Keratinocyte (primary cell): Measurements from ENCODE around the gene CDH12. TPM values are rescaled to one million over a fixed set of nuclear protein-coding genes. Genes with fewer than 3 reads are reported as not detected.

Experiments used
- DNase-seq: peaks from one replicate; pipeline ENCODE4 v3.0.0-alpha.2; 2011; ENCODE audit warnings: low read depth, missing footprints, low spot score
- FAIRE-seq: peaks from 2 replicates; lab custom pipeline; 2011; peaks lifted over from hg19 to GRCh38; lab: Jason Lieb, UNC
- H2AFZ ChIP-seq: 2 replicates; pipeline ENCODE4 v1.6.0; 2012; ENCODE audit warnings: low read length, control low read depth, inconsistent platforms; ENCODE audit not compliant: control insufficient read depth
- H3K27ac ChIP-seq: 2 replicates; pipeline ENCODE4 v1.5.1; 2011; ENCODE audit warnings: low read length; ENCODE audit not compliant: control insufficient read depth, insufficient read depth
- H3K27me3 ChIP-seq: 3 replicates; pipeline ENCODE4 v1.6.0; 2011; ENCODE audit warnings: low read length; ENCODE audit not compliant: control insufficient read depth, insufficient read depth; ENCODE audit errors: extremely low read depth
- H3K36me3 ChIP-seq, 2 experiments: 2 replicates in 1 of 2; 3 replicates in 1 of 2; pipeline ENCODE4 v1.5.1; 2011; ENCODE audit warnings: low read length in 2 of 2, mild to moderate bottlenecking in 1 of 2; ENCODE audit not compliant: control insufficient read depth in 2 of 2, insufficient read depth in 2 of 2; ENCODE audit errors: extremely low read depth in 1 of 2
- H3K4me1 ChIP-seq: 3 replicates; pipeline ENCODE4 v1.5.1; 2011; ENCODE audit warnings: low read length; ENCODE audit not compliant: control insufficient read depth, insufficient read depth; ENCODE audit errors: extremely low read depth
- H3K4me2 ChIP-seq: 3 replicates; pipeline ENCODE4 v1.6.0; 2011; ENCODE audit warnings: low read depth, low read length; ENCODE audit not compliant: control insufficient read depth, insufficient read depth; ENCODE audit errors: extremely low read depth
- H3K4me3 ChIP-seq, 3 experiments: fragments of 200-600 bp in 1 of 3; sonication (generic) in 1 of 3; 2 replicates in 2 of 3; 3 replicates in 1 of 3; pipeline ENCODE4 v1.5.1; 2011 to 2016; ENCODE audit warnings: low read length in 3 of 3, mild to moderate bottlenecking in 3 of 3, control low read depth in 2 of 3, inconsistent platforms in 1 of 3, low read depth in 1 of 3, mixed read lengths in 1 of 3, mixed run types in 1 of 3, moderate library complexity in 1 of 3; ENCODE audit not compliant: control insufficient read depth in 2 of 3, insufficient read depth in 2 of 3; ENCODE audit errors: extremely low read depth in 1 of 3
- H3K79me2 ChIP-seq: 2 replicates; pipeline ENCODE4 v1.6.0; 2012; ENCODE audit warnings: low read length; ENCODE audit not compliant: control insufficient read depth, insufficient read depth
- H3K9ac ChIP-seq: 3 replicates; pipeline ENCODE4 v1.6.0; 2011; ENCODE audit warnings: low read length; ENCODE audit not compliant: control insufficient read depth, insufficient read depth; ENCODE audit errors: extremely low read depth
- H3K9me1 ChIP-seq: 3 replicates; pipeline ENCODE4 v1.6.0; 2011; ENCODE audit warnings: low read length; ENCODE audit not compliant: control insufficient read depth, insufficient read depth; ENCODE audit errors: extremely low read depth
- H3K9me3 ChIP-seq: 2 replicates; pipeline ENCODE4 v1.5.1; 2012; ENCODE audit warnings: low read depth, low read length; ENCODE audit not compliant: control insufficient read depth
- H4K20me1 ChIP-seq: 3 replicates; pipeline ENCODE4 v1.6.0; 2011; ENCODE audit warnings: low read length; ENCODE audit not compliant: control insufficient read depth, insufficient read depth; ENCODE audit errors: extremely low read depth
- EZH2 ChIP-seq: IDR thresholded peaks from one replicate; pipeline ENCODE4 v1.6.1; 2012; ENCODE audit warnings: inconsistent platforms, mild to moderate bottlenecking, low read length, moderate library complexity
- dilution Hi-C: fragments of 300-500 bp; cut with MboI; formaldehyde crosslinking; loops from one replicate; pipeline ENCODE4 v1.7.0; 2020; ENCODE audit warnings: low sequenced_read_pairs; ENCODE audit not compliant: extremely low pct_ligation_motif_present
- polyA plus RNA-seq, 5 experiments: library from polyadenylated mRNA; depleted of rRNA in 3 of 5; stranded (reverse) in 3 of 5; stranded (forward) in 1 of 5; unstranded in 1 of 5; fragments of >200 nt; gene quantifications; 1 replicate in 1 of 5; 2 replicates in 3 of 5; 3 replicates in 1 of 5; pipeline versions ENCODE4 v1.2.1 to v1.2.3, GENCODE V29; 2011 to 2012; ENCODE audit warnings: missing spikeins in 2 of 5, low read depth in 1 of 5, low replicate concordance in 1 of 5
- TF ChIP-seq, protein P1 (sequence below), 3 experiments: IDR thresholded peaks in 1 of 3; conservative IDR thresholded peaks in 1 of 3; optimal IDR thresholded peaks in 1 of 3; 2 replicates in 2 of 3; 3 replicates in 1 of 3; pipeline versions ENCODE3 to v1.5.1; 2011; ENCODE audit warnings: low read length in 3 of 3, mild to moderate bottlenecking in 3 of 3, moderate library complexity in 2 of 3, control low read depth in 1 of 3, inconsistent platforms in 1 of 3; ENCODE audit not compliant: insufficient read depth in 2 of 3; ENCODE audit errors: extremely low read depth in 1 of 3

CDH12 gene
- polyA plus RNA-seq, 1 donor (not counting 4 experiments of a cell fraction or from before 2014, with no cell fraction given) = not detected

DNA sequence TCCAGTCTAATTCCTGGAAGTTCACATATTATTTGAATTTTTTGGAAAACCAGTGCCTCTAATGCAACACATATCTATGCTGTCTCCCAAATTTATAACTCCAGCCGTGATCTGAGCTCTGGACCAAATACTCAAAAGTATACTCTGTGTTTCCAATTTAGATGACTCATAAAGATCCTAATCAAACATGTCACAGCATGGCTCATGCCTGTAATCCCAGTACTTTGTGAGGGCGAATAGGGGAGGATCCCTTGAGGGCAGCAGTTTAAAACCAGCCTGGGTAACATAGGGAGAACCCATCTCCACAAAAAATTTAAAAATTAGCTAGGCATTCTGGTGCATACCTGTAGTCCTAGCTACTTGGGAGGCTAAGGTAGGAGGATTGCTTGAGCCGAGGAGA is 388.0 kb downstream of the CDH12 start:
- DNase-seq = no peak
- no peak for TF ChIP-seq EZH2
- TF ChIP-seq, protein P1, sequence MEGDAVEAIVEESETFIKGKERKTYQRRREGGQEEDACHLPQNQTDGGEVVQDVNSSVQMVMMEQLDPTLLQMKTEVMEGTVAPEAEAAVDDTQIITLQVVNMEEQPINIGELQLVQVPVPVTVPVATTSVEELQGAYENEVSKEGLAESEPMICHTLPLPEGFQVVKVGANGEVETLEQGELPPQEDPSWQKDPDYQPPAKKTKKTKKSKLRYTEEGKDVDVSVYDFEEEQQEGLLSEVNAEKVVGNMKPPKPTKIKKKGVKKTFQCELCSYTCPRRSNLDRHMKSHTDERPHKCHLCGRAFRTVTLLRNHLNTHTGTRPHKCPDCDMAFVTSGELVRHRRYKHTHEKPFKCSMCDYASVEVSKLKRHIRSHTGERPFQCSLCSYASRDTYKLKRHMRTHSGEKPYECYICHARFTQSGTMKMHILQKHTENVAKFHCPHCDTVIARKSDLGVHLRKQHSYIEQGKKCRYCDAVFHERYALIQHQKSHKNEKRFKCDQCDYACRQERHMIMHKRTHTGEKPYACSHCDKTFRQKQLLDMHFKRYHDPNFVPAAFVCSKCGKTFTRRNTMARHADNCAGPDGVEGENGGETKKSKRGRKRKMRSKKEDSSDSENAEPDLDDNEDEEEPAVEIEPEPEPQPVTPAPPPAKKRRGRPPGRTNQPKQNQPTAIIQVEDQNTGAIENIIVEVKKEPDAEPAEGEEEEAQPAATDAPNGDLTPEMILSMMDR (optimal IDR thresholded peaks at IDR 0.05 in 1 of 3, IDR thresholded peaks at IDR 0.05 in 1 of 3, conservative IDR thresholded peaks at IDR 0.05 in 1 of 3; ENCODE audit: extremely low read depth in 1 of 3, insufficient read depth in 2 of 3, low read length in 3 of 3) = no peak
- no peak overlapping the region for H3K9ac ChIP-seq
- no peaks in the 10 kb centered on the region for H3K9me3 ChIP-seq
- no peaks in the 10 kb centered on the region for H3K4me1 ChIP-seq
- H3K9me1 ChIP-seq = no peaks in the 10 kb centered on the region
- no peaks in the 10 kb centered on the region for H3K79me2 ChIP-seq
- H4K20me1 ChIP-seq = no peaks in the 10 kb centered on the region
- H3K27ac ChIP-seq = no peak overlapping the region
- no peaks in the 10 kb centered on the region for H3K27me3 ChIP-seq
- dilution Hi-C loops = no loop called here
- peak; percentile 48 for FAIRE-seq
- no peaks in the 10 kb centered on the region for H3K36me3 ChIP-seq
- H2AFZ ChIP-seq = no peak overlapping the region
- H3K4me2 ChIP-seq = no peak overlapping the region
- H3K4me3 ChIP-seq = no peak overlapping the region

DNA sequence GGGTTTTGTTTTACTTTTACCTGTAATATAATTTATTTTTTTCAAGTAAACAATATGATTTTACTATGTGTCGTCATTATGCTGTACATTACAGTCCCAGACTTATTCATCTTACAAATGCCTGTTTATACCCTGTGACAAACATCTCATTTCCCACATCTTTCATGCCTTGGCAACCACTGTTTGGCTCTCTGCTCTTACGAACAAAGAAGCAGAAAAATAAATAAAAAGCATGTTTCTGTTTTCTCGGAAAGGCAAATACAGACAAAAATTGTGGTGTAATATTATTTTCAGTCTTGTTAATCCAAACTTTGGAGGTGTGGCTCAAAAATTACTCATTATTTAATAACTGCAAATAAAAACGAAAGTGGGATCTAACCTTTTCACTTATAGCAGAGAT is 393.0 kb downstream of the CDH12 start:
- no peaks in the 10 kb centered on the region for H3K27me3 ChIP-seq
- DNase-seq = no peak
- H3K9me1 ChIP-seq = no peaks in the 10 kb centered on the region
- TF ChIP-seq, protein P1 (optimal IDR thresholded peaks at IDR 0.05 in 1 of 3, IDR thresholded peaks at IDR 0.05 in 1 of 3, conservative IDR thresholded peaks at IDR 0.05 in 1 of 3; ENCODE audit: extremely low read depth in 1 of 3, insufficient read depth in 2 of 3, low read length in 3 of 3) = no peak
- no peak for TF ChIP-seq EZH2
- no peak overlapping the region for H3K9ac ChIP-seq
- no peaks in the 10 kb centered on the region for H3K4me1 ChIP-seq
- no peak for FAIRE-seq
- no peak overlapping the region for H3K27ac ChIP-seq
- H3K9me3 ChIP-seq = no peaks in the 10 kb centered on the region
- no peak overlapping the region for H3K4me3 ChIP-seq
- no peak overlapping the region for H2AFZ ChIP-seq
- H3K4me2 ChIP-seq = no peak overlapping the region
- no peaks in the 10 kb centered on the region for H3K79me2 ChIP-seq
- no peaks in the 10 kb centered on the region for H4K20me1 ChIP-seq
- dilution Hi-C loops = no loop called here
- no peaks in the 10 kb centered on the region for H3K36me3 ChIP-seq
